OCI-LY1 (cell line): ENCODE measurements around the gene PDE4D.

Experiments used
- CTCF ChIP-seq: fragments of 200-600 bp; sonication (generic), shearing (Covaris generic); IDR thresholded peaks from 2 replicates; pipeline ENCODE4 v1.5.1; 2017; ENCODE audit warnings: mild to moderate bottlenecking, antibody characterized with exemption, low read length, moderate library complexity, mixed read lengths
- EZH2 ChIP-seq: fragments of 200-600 bp; sonication (generic), shearing (Covaris generic); IDR thresholded peaks from 2 replicates; pipeline ENCODE4 v1.8.0; 2017; ENCODE audit warnings: borderline replicate concordance, mixed run types, mild to moderate bottlenecking, antibody characterized with exemption, low read length, moderate library complexity, mixed read lengths

- TF ChIP-seq CTCF (no peak), EZH2 (no peak)
Observed at GRCh38 chr5:59231221-59231931, 662.1 kb downstream of the PDE4D start.
